Measurements from ENCODE around the gene GPR143.

DNA sequence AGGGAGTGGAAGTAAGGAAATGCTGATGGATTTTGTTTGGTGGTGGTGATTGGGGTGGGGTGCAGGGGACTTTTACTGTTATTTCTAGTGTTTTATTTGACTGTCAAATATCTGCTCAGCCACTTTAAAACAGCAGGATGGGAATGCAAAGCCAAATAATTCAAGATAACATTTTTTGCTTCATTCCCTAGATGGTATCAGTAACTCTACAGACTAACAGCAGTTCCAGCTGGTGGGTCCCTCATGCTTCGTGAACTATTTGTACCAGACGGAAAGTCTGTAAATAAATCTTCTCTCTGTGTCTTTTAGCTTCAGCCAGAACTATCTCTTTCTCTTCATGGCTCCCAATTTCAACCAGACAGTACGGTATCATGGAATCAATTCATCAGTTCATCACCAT, 27.5 kb downstream of the GPR143 start:
- TF ChIP-seq CTCF (conservative IDR thresholded peaks at IDR 0.05; ENCODE audit: low read length) (no peak), EZH2phosphoT487 (IDR thresholded peaks at IDR 0.05; ENCODE audit: borderline replicate concordance) (no peak)
